ENCODE measurements around the gene KLHL14.
A peak's percentile ranks its signal among the peaks of the same experiment; 100 is the strongest.

The KLHL14 gene

DNA sequence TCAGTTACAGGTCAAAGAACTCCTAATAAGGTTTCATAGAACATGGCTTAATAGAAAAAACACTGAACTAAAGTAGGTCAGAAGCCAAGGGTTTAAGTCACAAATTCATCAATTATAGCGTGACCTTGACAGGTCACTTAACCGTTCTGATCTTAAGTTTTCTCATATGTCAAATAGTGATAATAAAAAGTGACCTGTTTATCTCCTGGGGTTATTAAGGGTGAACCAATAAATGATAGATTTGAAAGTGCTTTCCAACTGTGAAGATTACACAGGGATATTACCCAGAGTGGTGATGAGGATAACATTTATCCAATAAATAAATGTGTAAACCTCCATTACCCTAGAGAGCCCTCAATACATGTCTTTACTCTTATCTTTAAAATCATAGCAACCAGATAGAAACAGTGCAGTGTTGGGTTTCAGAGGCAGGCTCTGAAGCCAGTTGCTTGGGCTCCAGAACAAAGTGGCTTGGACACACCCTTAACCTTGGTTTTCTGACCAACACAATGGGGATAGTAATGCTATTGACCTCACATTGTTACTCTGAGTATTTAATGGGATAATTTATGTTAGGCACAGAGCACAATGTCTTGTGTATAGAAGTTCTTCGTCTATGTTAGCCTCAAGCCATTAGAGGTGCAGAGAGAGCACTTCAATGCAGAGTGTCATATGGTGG is 48.6 kb downstream of the KLHL14 start:
- TF ChIP-seq, protein P1, sequence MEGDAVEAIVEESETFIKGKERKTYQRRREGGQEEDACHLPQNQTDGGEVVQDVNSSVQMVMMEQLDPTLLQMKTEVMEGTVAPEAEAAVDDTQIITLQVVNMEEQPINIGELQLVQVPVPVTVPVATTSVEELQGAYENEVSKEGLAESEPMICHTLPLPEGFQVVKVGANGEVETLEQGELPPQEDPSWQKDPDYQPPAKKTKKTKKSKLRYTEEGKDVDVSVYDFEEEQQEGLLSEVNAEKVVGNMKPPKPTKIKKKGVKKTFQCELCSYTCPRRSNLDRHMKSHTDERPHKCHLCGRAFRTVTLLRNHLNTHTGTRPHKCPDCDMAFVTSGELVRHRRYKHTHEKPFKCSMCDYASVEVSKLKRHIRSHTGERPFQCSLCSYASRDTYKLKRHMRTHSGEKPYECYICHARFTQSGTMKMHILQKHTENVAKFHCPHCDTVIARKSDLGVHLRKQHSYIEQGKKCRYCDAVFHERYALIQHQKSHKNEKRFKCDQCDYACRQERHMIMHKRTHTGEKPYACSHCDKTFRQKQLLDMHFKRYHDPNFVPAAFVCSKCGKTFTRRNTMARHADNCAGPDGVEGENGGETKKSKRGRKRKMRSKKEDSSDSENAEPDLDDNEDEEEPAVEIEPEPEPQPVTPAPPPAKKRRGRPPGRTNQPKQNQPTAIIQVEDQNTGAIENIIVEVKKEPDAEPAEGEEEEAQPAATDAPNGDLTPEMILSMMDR (IDR thresholded peaks at IDR 0.05; ENCODE audit: insufficient read depth, low read depth, low read length, missing control alignments) = no peak
- no peak for DNase-seq (ENCODE audit: low read depth)
- no peak overlapping the region for H3K4me3 ChIP-seq (ENCODE audit: low read length)

GRCh38 chr18:32722279-32722678 is 50.5 kb downstream of the KLHL14 start:
- no peak for DNase-seq (ENCODE audit: low read depth)
- TF ChIP-seq, protein P1 (IDR thresholded peaks at IDR 0.05; ENCODE audit: insufficient read depth, low read depth, low read length, missing control alignments) = no peak
- no peak overlapping the region for H3K4me3 ChIP-seq (ENCODE audit: low read length)

GRCh38 chr18:32717126-32717525 is 55.7 kb downstream of the KLHL14 start:
- no peak for DNase-seq (ENCODE audit: low read depth)
- TF ChIP-seq, protein P1 (IDR thresholded peaks at IDR 0.05; ENCODE audit: insufficient read depth, low read depth, low read length, missing control alignments) = no peak
- no peak overlapping the region for H3K4me3 ChIP-seq (ENCODE audit: low read length)

- no peak overlapping the region for H3K4me3 ChIP-seq (ENCODE audit: low read length)
- TF ChIP-seq, protein P1 (IDR thresholded peaks at IDR 0.05; ENCODE audit: insufficient read depth, low read depth, low read length, missing control alignments) = peak; percentile 91
- DNase-seq (ENCODE audit: low read depth) = peak; percentile 76
These were observed 58.2 kb downstream of the KLHL14 start for GRCh38 chr18:32714571-32715148.

DNA sequence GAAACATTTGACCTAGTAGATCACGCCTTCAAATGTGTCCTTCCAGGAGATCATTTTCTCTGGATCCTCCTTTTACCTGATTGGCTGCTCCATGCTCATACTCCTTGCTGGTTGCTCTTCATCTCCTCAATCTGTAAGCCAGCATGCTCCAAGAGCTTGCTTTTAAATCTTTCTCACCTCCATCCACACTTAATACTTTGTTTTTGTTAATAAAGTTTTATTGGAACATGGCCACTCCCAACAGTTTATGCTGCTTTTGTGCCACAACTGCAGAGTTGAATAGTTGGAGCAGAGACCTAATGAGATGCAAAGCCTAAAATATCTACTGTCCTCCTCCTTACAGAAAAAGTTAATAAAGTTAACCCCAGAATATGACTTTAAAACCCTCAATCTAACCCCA is 60.0 kb downstream of the KLHL14 start:
- TF ChIP-seq, protein P1 (IDR thresholded peaks at IDR 0.05; ENCODE audit: insufficient read depth, low read depth, low read length, missing control alignments) = no peak
- H3K4me3 ChIP-seq (ENCODE audit: low read length) = no peak overlapping the region
- DNase-seq (ENCODE audit: low read depth) = no peak

- no peak overlapping the region for H3K4me3 ChIP-seq (ENCODE audit: low read length)
- DNase-seq (ENCODE audit: low read depth) = no peak
- TF ChIP-seq, protein P1 (IDR thresholded peaks at IDR 0.05; ENCODE audit: insufficient read depth, low read depth, low read length, missing control alignments) = no peak
These were observed 61.0 kb downstream of the KLHL14 start for GRCh38 chr18:32711862-32712261.

DNA sequence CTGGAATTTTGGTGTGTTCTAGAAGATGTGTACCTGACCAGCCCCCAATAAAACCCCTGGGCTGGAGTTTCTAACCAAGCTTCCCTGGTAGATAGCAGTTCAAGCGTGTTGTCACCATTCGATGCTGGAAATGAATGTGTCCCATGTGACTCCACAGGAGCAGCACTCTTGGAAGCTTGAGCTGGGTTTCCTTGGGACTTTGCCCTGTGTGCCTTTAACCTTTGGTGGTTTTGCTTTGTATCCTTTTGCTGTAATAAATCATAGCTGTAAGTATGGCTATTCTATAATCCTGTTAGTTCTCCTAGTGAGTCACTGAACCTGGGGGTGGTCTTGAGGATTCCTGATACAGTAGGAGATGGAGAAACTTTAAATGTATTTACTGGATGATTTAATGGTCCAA is 65.2 kb downstream of the KLHL14 start:
- DNase-seq (ENCODE audit: low read depth) = no peak
- TF ChIP-seq, protein P1 (IDR thresholded peaks at IDR 0.05; ENCODE audit: insufficient read depth, low read depth, low read length, missing control alignments) = no peak
- H3K4me3 ChIP-seq (ENCODE audit: low read length) = no peak overlapping the region
